COR-L47 (cell line): ENCODE measurements around the gene GEN1.
A peak's percentile ranks its signal among the peaks of the same experiment; 100 is the strongest.

ENCODE experiments used
- DNase-seq: peaks from one replicate; lab custom pipeline; 2025; lab: John Stamatoyannopoulos, UW

Gene GEN1

GRCh38 chr2:17795309-17795708 is 41.4 kb downstream of the GEN1 start:
- DNase-seq, result no peak

- no peak for DNase-seq
Observed at GRCh38 chr2:17798338-17798737, 44.4 kb downstream of the GEN1 start.

GRCh38 chr2:17799301-17800120 is 45.6 kb downstream of the GEN1 start:
- DNase-seq, result no peak

GRCh38 chr2:17800219-17800618 is 46.3 kb downstream of the GEN1 start:
- DNase-seq, result peak; percentile 52

- peak; percentile 44 for DNase-seq
Observed at GRCh38 chr2:17800693-17801458, 46.9 kb downstream of the GEN1 start.

GRCh38 chr2:17803497-17803896 is 49.6 kb downstream of the GEN1 start:
- DNase-seq, result no peak

GRCh38 chr2:17804358-17804757 is 50.4 kb downstream of the GEN1 start:
- DNase-seq, result no peak

- no peak for DNase-seq
Observed at GRCh38 chr2:17805166-17805565, 51.2 kb downstream of the GEN1 start.

- no peak for DNase-seq
Observed at GRCh38 chr2:17805717-17806363, 51.9 kb downstream of the GEN1 start.

GRCh38 chr2:17813010-17813741 is 59.2 kb downstream of the GEN1 start:
- no peak for DNase-seq

- no peak for DNase-seq
Observed at GRCh38 chr2:17813742-17814473, 60.0 kb downstream of the GEN1 start.

- DNase-seq, result no peak
Observed at GRCh38 chr2:17814601-17815000, 60.7 kb downstream of the GEN1 start.

GRCh38 chr2:17815468-17816184 is 61.7 kb downstream of the GEN1 start:
- DNase-seq, result no peak

GRCh38 chr2:17816396-17817245 is 62.7 kb downstream of the GEN1 start, which contains the start of gene MSGN1:
Gene MSGN1 (plus strand): TSS chr2:17816460. CDS start chr2:17816519, 59 bp downstream.
- no peak for DNase-seq

- DNase-seq, result no peak
Observed at GRCh38 chr2:17818235-17818815, 64.4 kb downstream of the GEN1 start.

GRCh38 chr2:17821080-17821479 is 67.1 kb downstream of the GEN1 start:
- no peak for DNase-seq

- no peak for DNase-seq
Observed at GRCh38 chr2:17821535-17822444, 67.9 kb downstream of the GEN1 start.

- no peak for DNase-seq
Observed at GRCh38 chr2:17822445-17823117, 68.6 kb downstream of the GEN1 start.
